GM19468 (cell line): Measurements from ENCODE around the gene EMP3.

Experiments used
- ATAC-seq: cut with Tn5 transposase; IDR thresholded peaks from one replicate; pipeline ENCODE4 v1.9.1; 2021; ENCODE audit warnings: mild to moderate bottlenecking, moderate library complexity, moderate number of reproducible peaks; ENCODE audit not compliant: unreplicated experiment; ENCODE audit errors: extremely low read depth

The EMP3 gene

DNA sequence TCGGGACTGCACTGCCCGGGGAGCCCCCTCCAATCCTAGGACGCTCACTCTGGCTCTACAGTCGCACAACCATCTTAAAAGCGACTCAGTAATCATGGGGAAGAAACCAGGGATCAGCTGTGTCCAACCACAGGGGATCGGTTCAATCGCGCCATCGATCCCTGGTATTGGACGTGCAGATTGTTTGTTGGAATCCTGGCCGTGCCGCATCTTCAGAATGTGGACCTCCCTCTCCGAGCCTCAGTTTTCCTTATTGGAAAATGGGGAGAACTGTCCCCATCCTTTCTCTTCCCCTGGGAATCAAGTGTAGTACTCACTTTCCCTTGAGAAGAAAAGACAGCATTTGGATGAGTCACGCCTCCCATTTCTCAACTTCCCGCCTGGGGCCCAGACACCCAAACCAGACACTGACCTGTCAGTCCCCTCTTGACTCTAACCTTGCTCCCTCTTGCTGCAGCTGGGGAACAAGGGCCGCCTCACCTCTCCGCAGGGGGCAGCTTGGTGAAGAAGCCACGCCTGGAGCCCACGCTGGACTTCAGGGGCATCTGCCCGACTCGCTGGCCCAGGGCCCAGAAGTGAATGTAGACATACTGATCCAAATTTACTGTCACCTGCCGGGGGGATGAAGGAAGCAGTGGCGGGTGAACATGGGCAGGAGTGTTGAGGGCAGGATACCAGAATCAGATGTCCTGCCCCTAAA, 17.6 kb downstream of the EMP3 start:
- ATAC-seq, result no peak

DNA sequence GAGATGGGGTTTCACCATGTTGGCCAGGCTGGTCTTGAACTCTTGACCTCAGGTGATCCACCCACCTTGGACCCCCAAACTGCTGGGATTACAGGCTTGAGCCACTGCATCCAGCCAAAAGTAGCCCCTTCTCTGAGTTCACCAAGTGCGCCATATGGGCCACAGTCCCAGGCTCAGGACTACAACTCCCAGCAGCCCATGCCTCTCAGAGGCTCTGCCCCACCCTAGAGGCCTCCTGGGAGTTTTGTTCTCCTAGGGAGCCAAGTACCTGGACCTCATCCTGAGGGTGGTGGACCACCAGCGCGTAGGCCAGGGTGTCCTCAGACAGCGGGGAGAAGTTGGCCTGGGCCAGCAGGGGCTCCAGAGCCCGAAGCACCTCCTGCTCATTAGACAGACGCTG, 19.5 kb downstream of the EMP3 start:
- no peak for ATAC-seq

DNA sequence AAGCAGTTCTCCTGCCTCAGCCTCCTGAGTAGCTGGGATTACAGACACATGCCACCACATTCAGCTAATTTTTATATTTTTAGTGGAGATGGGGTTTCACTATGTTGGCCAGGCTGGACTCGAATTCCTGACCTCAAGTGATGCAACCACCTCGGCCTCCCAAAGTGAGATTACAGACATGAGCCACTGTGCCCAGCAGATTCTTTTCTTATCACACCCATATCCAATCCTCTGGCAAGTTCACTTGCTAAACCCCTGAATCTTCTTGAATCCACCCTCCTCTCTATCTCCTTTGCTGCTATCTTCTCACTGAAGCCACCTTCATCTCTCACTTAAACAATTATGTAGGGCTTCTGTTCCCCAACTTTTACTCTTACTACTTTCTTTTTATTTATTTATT, 20.8 kb downstream of the EMP3 start:
- ATAC-seq, result no peak

DNA sequence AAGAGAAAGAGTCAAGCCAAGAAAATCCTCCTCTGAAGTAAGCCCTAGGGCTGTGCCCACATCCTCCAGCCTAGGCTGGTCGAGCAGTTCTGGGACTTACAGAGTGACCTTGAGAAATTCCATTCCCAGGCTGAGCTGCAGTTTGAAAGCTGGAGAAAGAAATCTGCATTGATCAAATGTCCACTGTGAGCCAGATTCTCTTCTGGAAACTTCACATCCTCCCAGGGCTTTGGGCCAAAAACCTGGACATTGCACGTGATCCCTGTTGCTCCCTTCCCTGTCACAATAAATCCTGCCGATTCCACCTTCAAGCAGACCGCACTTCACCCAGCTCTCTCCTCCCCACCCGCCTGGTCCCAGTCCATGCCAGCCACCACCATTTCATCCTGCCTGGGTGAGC, 22.7 kb downstream of the EMP3 start:
- no peak for ATAC-seq

DNA sequence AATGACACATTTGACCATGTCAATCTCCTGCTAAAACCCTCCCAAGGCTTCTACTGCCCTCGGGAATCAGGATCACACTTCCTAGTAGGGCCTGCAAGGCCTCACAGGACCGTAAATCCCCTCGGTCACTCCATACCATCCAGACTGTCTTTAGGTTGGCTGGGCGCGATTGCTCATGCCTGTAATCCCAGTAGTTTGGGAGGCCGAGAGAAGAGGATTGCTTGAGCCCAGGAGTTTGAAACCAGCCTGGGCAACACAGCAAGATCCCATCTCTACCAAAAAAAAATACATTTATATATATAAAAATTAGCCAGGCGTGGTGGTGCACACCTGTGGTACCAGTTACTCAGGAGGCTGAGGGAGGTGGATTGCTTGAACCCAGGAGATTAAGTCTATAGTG, 23.4 kb downstream of the EMP3 start:
- no peak for ATAC-seq

DNA sequence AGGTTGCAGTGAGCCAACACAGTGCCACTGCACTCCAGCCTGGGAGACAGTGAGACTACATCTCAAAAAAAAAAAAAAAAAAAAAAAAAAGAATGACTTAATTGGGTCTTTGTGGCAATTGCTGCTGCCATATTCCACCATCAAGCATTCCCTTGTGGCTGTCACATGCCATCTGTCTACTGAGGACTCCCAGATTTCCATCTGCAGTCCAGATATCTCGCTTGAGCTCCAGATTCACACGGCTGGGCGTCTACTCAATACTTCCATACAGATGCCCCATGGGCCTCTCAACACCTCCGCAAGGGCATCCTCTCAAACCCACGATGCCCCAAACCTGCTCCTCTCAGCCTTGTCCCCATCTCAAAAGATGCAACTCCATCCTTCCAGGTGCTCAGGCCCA, 25.5 kb downstream of the EMP3 start:
- ATAC-seq, result no peak

DNA sequence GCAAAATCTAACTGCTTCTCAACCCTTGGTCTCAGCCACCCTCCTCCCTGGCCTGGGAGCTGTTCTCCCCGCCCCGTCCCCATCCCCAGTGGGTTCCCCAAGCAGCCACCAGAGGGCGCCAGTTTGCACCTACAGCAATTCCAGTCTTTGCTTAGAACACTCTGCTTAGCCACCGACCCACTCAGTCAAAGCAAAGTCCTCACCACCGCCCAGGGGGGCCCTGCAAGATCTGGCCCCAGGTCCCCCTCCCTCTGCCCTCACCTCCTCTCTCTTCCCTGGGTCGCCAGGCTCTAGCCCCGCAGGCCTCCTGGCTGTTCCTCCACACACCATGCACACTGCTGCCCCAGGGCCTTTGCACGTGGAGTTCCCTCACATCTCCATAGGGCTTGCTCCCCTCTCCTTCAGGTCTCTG, 26.0 kb downstream of the EMP3 start:
- no peak for ATAC-seq

DNA sequence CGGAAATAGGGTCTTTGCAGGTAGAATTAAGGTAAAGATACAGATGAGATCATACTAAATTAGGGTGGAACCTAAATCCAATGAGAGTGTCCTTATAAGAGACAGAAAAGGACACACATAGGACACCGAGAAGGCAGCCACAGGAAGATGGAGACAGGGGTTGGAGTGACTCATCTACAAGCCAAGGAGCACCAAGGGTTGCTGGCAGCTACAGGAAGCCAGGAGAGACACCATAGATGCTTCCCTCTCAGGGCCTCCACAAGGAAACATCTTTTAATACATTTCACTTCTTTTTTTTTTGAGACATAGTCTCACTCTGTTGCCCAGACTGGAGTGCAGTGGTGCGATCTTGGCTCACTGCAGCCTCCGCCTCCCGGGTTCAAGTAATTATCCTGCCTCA, 28.3 kb downstream of the EMP3 start:
- no peak for ATAC-seq

DNA sequence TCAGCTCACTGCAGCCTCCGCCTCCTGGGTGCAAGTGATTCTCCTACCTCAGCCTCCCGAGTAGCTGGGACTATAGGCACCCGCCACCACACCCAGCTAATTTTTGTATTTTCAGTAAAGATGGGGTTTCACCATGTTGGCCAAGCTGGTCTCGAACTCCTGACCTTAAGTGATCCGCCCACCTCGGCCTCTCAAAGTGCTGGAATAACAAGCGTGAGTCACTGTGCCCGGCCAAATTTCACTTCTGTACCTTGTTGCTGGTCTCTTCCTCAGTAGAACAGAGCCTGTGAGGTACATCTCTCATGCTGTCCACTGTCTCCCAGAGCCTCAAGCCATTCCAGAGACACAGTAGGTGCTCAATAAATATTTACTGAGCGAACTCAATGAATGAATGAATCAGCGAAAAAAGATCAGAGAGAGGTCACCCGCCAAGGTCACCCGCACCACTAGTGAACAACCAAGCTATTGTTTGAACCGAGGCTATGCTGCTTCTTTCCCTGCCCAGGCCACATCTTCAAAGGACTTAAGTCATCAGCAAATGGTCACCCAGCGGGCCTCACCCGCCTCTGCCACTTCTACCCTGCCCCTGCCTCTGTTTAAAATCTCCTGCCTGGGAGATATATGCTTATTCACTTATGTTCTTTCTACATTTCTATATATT, 29.1 kb downstream of the EMP3 start:
- no peak for ATAC-seq

DNA sequence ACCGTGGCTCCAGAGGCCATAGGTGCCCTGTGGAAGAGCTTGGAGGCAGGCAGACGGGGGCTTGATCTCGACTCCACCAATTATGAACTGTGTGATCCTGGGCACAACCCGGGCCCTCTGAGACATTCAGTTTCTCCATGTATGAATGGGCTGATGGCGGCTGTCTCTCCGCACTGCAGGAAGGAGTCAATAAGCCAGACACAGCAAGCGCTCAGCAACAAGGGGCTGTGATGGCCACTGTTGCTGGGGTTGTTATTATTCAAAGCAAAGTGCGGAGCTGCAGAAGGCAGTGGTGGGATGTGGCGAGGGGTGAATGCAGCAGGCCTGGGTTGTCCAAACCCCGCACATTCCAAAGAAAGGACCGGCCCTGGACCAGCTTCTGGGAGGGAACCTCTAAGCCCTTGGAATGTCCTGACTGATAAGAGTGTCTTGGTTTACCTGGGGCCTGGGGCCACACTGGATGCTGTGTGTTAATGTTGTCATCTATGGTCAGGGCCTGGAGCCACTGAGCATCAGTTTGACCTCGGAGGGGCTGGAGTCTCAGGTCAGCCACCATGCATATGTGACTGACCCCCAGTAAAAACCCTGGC, 30.1 kb downstream of the EMP3 start:
- no peak for ATAC-seq

DNA sequence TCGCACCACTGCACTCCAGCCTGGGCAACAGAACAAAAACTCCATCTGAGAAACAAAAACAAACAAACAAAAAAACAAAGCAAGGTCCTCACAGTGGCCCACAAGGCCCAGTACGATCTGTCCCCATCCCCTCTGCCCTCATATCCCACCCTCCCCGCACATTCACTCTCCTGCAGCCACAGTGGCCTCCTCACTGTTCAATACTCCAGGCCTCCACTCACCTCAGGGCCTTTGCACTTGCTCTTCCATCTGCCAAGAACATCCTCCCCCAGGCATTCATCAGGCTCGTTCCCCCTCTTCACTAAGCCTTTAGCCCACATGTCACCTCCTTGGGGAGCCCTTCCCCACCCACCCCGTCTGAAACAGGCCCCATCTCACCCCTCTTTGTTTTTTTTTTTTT, 33.8 kb downstream of the EMP3 start:
- ATAC-seq, result no peak

DNA sequence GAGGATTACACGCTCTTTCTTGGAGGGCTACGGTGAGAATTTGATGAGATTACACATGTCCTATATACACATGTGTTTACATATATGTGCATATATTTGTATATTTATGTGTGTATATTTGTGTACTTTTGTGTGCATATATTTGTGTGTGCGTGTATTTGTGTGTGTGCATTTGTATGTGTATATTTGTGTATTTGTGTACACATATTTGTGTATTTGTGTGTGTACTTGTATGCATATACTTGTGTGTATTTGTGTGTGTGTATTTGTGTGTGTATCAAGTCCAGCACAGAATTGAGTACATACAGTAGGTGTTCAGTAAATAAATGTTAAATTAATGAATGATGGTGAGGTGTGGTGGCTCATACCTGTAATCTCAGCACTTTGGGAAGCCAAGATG, 36.6 kb downstream of the EMP3 start:
- ATAC-seq, result no peak

DNA sequence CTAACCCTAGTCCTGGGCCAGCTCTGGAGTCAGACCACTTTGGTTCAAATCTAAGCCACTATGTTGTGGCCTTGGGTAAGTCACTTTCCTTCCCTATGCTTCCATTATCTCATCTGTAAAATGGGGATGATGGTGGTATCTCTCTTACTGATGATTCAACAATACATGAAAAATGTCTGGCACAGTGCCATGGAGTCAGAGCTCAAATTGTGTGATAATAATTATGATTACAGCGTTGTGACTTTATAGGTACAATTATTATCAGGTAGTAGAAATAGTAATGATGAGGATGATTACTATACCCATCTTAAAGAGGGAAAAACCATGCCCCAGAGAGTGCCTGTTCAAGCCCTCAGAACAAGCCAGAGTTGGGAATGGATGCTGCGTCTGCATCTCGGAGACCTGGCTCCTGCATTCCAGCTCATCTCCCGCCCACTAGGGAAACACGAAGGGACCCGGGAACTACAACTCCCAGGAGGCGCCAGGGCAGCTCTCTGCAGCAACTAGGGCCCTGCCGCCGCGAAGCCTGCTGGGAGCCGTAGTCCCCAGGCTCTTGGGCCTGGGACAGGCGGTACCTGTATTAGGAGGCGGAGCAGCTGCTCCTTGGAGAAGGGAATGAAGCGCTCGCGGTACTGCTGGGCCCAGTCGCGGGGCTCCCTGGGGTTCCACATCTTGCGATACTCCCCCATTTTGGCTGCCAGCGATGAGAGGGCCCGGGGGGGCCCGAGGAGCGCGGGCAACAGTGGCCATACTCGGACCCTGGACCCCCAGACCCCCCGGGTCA, 37.6 kb downstream of the EMP3 start:
- ATAC-seq, result peak; percentile 16

DNA sequence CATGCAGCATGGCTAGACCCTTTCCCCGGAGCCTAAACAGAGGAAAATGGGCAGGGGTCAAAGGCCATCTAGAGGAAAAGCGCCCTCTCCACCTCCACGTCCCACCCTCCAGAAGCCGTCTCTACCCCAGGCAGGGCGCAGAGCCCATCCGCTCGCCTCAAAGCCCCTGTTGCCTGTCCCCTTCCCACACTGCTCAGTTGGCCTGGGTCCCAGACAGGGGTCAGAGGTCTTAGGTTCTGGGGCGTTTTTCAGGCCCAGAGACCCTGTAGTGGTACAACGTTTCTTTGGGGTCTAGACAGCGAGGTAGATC, 38.1 kb downstream of the EMP3 start:
- ATAC-seq, result no peak

DNA sequence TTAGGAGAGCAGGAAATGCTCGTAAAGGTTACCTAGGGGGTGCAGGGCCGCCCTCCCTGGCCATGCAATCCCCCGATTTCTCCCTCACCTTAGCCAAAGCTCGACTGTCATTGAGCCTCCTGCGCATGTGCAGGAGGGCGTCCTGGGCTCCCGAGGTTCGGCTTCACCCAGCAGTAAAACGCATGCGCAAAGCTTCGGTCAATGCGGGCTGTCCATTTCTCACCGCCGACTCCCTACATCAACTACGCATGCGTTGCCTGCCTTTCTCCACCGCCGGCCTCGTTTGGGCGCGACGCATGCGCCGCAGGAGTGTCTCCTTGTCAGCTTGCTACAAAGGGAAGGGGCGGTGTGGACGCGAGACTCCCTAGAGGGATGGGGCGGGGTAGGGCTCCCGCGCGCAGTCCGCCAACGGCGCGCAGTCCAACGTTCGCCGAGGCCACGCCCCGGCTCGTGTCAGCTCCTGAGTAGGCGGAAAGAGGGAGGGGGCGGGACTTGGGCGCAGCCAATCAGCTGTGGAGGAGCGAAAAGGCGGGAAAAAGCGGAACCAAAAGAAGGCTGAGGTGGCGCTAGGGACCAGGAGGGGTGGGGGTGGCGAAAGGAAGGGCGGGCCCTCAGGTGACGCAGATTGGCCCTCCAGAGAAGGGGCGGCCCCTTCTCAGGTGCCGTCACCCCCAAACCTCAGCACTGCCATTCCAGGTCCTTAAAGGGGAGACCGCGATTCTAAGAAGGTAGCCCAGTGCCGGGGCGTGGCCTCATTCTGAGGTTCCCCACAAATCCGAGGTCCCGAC, 38.7 kb downstream of the EMP3 start, which contains the start of the genes SYNGR4 and TMEM143:
SYNGR4 (plus strand) TSS at position 558 of the 788 bp plus-strand sequence. CDS start 1,476 bp downstream, outside the sequence.
TMEM143 (minus strand) TSS at position 131 of the 788 bp plus-strand sequence; CDS start at position 111, 20 bp downstream.
- ATAC-seq, result peak; percentile 79

DNA sequence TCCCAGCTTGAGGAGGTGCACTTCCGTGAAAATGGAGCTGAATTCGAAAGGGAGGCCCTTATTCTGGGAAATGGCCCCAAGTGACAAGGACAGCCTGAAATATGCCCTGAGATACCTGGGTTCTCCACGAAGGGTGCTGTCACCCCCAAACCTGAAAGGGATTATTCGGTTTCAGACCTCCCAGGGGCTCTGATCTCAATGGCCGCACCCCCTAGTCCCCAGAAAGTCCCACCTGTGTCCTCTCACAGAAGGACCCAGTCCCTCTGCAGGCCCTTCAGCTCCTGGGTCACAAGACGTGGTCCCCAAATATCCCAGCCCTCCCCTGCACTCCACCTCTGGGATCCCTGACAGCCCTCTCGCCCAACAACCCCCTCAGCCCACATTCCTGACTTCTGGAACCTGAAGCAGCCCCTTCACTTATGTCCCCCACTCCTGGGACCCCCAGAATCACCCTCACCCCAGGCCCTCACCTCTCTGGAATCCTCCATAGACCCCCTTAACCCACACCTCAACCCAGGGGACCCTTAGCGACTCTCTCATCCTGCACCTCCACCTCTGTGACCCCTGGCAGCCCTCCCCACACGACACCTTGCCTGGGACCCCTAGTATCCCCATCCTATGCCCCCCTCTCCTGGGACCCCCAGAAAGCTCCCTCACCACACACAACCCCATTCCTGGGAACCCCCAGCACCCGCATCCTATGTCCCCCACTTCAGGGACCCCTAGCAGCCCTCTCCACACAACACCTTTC, 39.4 kb downstream of the EMP3 start:
- no peak for ATAC-seq

DNA sequence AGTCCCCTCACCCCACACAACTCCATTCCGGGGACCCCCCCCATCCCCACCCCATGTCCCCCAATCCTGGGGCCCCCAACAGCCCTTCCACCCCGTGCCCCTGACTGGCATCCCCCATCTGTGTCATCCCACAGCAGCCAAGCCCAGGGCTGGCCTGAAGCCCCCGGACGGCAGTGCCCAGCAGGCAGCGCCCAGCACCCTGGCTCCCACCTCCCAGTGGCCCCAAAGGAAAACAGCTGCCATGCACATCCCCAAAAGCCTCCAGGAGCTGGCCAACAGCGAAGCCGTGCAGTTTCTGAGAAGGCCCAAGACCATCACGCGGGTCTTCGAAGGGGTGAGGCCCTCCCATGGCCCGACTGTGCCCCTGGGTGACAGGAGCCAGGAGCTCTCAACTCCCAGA, 40.2 kb downstream of the EMP3 start:
- ATAC-seq, result no peak

DNA sequence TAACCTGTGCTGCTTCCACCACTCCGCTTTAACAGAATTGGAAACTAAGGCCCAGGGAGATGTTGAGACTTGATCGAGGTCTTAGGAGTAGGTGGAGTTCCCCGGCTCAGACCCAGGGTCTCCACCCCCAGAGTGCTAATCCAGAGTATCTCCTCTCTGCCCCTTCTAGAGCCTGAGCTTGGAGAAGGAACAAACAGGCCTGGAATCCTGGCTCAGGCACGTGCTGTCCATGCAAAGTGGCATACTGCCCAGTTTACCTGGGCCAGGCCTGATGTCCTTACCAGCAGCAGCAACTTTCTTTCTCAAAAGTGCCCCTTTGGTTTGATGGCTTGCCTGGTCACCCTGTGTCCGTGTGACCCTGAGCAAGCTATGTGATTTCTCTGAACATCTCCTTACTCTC, 42.5 kb downstream of the EMP3 start:
- no peak for ATAC-seq

DNA sequence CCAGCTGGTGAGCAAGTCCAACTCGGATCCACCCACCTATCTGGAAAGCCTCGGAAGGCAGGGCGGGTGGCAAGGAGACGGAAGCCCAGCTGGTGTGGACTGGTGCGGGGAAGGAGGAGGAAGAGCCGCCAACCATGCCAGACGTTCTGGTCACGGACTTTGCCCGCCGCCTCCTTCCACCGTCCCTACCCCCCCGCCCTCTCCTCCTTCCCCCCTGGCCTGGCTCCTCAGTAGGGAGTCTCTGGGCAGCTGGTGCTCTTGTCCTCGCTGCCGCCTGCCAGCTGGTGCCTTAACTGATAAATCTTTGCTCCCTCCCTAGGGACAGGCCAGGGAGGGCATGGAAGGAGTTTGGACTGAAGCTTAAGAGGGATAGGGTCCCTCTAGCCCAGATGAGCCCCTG, 43.6 kb downstream of the EMP3 start:
- no peak for ATAC-seq
